Measurements from ENCODE around the gene SFSWAP.

SFSWAP gene

GRCh38 chr12:131824450-131824849 is 113.6 kb downstream of the SFSWAP start:
- no peak for FAIRE-seq

GRCh38 chr12:131825146-131825892 is 114.4 kb downstream of the SFSWAP start:
- no peak for FAIRE-seq

GRCh38 chr12:131826097-131826928 is 115.4 kb downstream of the SFSWAP start:
- no peak for FAIRE-seq

- no peak for FAIRE-seq
Observed at GRCh38 chr12:131827961-131828534, 117.2 kb downstream of the SFSWAP start, which contains the start of gene MMP17. TSS of gene MMP17 (plus strand) at chr12:131828393. CDS start at chr12:131828495, 102 bp downstream.

- no peak for FAIRE-seq
Observed at GRCh38 chr12:131828671-131829355, 117.9 kb downstream of the SFSWAP start.

- no peak for FAIRE-seq
Observed at GRCh38 chr12:131829356-131829747, 118.5 kb downstream of the SFSWAP start.

GRCh38 chr12:131829791-131830334 is 119.0 kb downstream of the SFSWAP start:
- FAIRE-seq: no peak

GRCh38 chr12:131830335-131830913 is 119.5 kb downstream of the SFSWAP start:
- no peak for FAIRE-seq

GRCh38 chr12:131830914-131831571 is 120.2 kb downstream of the SFSWAP start:
- FAIRE-seq: no peak

- FAIRE-seq: no peak
Observed at GRCh38 chr12:131831635-131832041, 120.7 kb downstream of the SFSWAP start.

GRCh38 chr12:131832321-131833231 is 121.7 kb downstream of the SFSWAP start:
- FAIRE-seq: no peak

GRCh38 chr12:131833288-131833895 is 122.5 kb downstream of the SFSWAP start:
- no peak for FAIRE-seq

GRCh38 chr12:131833896-131834641 is 123.2 kb downstream of the SFSWAP start:
- FAIRE-seq: no peak

- no peak for FAIRE-seq
Observed at GRCh38 chr12:131834798-131835615, 124.1 kb downstream of the SFSWAP start.

- no peak for FAIRE-seq
Observed at GRCh38 chr12:131835616-131836171, 124.8 kb downstream of the SFSWAP start.

- FAIRE-seq: no peak
Observed at GRCh38 chr12:131836193-131836592, 125.3 kb downstream of the SFSWAP start.

- FAIRE-seq: no peak
Observed at GRCh38 chr12:131836714-131837397, 126.0 kb downstream of the SFSWAP start.

Data from islet of Langerhans (tissue), 1 donor.